Measurements from ENCODE around the gene TPI1.

GRCh38 chr12:6919588-6919987, 52.3 kb downstream of the TPI1 start:
- TF ChIP-seq, protein P1, sequence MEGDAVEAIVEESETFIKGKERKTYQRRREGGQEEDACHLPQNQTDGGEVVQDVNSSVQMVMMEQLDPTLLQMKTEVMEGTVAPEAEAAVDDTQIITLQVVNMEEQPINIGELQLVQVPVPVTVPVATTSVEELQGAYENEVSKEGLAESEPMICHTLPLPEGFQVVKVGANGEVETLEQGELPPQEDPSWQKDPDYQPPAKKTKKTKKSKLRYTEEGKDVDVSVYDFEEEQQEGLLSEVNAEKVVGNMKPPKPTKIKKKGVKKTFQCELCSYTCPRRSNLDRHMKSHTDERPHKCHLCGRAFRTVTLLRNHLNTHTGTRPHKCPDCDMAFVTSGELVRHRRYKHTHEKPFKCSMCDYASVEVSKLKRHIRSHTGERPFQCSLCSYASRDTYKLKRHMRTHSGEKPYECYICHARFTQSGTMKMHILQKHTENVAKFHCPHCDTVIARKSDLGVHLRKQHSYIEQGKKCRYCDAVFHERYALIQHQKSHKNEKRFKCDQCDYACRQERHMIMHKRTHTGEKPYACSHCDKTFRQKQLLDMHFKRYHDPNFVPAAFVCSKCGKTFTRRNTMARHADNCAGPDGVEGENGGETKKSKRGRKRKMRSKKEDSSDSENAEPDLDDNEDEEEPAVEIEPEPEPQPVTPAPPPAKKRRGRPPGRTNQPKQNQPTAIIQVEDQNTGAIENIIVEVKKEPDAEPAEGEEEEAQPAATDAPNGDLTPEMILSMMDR (IDR thresholded peaks at IDR 0.05): no peak
- TF ChIP-seq POLR2AphosphoS5 (IDR thresholded peaks at IDR 0.05) (no peak), POLR2A (IDR thresholded peaks at IDR 0.05) (no peak)
